Adrenal gland (tissue), 5 donors: ENCODE data around the gene AUH.

ENCODE experiments used
- CTCF ChIP-seq, 6 experiments: fragments of 450-650 bp in 4 of 6; fragments of 200-600 bp in 2 of 6; sonication (generic) in 1 of 6; IDR thresholded peaks; 1 replicate in 5 of 6; 2 replicates in 1 of 6; pipeline versions ENCODE4 v1.5.1 to v1.8.0; 2016 to 2021; ENCODE audit warnings: antibody characterized with exemption in 6 of 6, mild to moderate bottlenecking in 2 of 6, moderate library complexity in 1 of 6
- POLR2A ChIP-seq, 2 donors: fragments of 450-650 bp; IDR thresholded peaks; one replicate each; pipeline ENCODE4 v1.6.1; 2017; ENCODE audit warnings: antibody characterized with exemption in 2 of 2, mild to moderate bottlenecking in 2 of 2, moderate library complexity in 1 of 2
- donor health status: DM: no; HTN: no; CAD: no.

GRCh38 chr9:91255327-91255726, 106.4 kb downstream of the AUH start:
- TF ChIP-seq CTCF (IDR thresholded peaks at IDR 0.05), result no peak
- TF ChIP-seq POLR2A (IDR thresholded peaks at IDR 0.05), result no peak
